PFSK-1 (cell line): ENCODE data around the gene BRINP1.

Source experiments
- FOXP2 ChIP-seq: optimal IDR thresholded peaks from 2 replicates; pipeline ENCODE3; 2011; ENCODE audit warnings: borderline replicate concordance, control low read depth, inconsistent platforms; ENCODE audit not compliant: insufficient read depth; ENCODE audit errors: extremely low read length, extremely low read depth
- POLR2AphosphoS5 ChIP-seq: IDR thresholded peaks from 2 replicates; pipeline ENCODE4 v1.6.1; 2012; ENCODE audit warnings: low read depth, mild to moderate bottlenecking, control low read depth, low read length, moderate library complexity
- REST ChIP-seq, 2 experiments: IDR thresholded peaks; 2 replicates each; pipeline versions ENCODE4 v1.6.1 to v1.8.0; 2011 to 2012; ENCODE audit warnings: low read depth in 2 of 2, low read length in 2 of 2, control low read depth in 1 of 2, inconsistent platforms in 1 of 2, mild to moderate bottlenecking in 1 of 2, moderate library complexity in 1 of 2; ENCODE audit not compliant: insufficient read depth in 1 of 2
- SIN3A ChIP-seq: IDR thresholded peaks from 2 replicates; pipeline ENCODE4 v1.6.1; 2012; ENCODE audit warnings: mild to moderate bottlenecking, low read length, moderate library complexity, borderline replicate concordance; ENCODE audit not compliant: insufficient read depth
- TAF1 ChIP-seq: IDR thresholded peaks from 2 replicates; pipeline ENCODE4 v1.6.1; 2012; ENCODE audit warnings: low read length, control low read depth, borderline replicate concordance; ENCODE audit not compliant: insufficient read depth

Gene BRINP1

GRCh38 chr9:119264165-119264564 lies 105.1 kb downstream of the BRINP1 start:
- TF ChIP-seq REST (IDR thresholded peaks at IDR 0.05; ENCODE audit: insufficient read depth in 1 of 2, low read depth in 2 of 2, low read length in 2 of 2) = no peak
- TF ChIP-seq TAF1 = no peak
- TF ChIP-seq SIN3A = no peak
- TF ChIP-seq FOXP2 = no peak
- TF ChIP-seq POLR2AphosphoS5 = no peak

- TF ChIP-seq SIN3A (no peak), POLR2AphosphoS5 (no peak), REST (IDR thresholded peaks at IDR 0.05; ENCODE audit: insufficient read depth in 1 of 2, low read depth in 2 of 2, low read length in 2 of 2) (no peak), TAF1 (no peak), FOXP2 (no peak)
Observed at GRCh38 chr9:119257592-119257991, 111.6 kb downstream of the BRINP1 start.

GRCh38 chr9:119255116-119255515 lies 114.1 kb downstream of the BRINP1 start:
- TF ChIP-seq FOXP2 = no peak
- no peak for TF ChIP-seq POLR2AphosphoS5
- TF ChIP-seq REST (IDR thresholded peaks at IDR 0.05; ENCODE audit: insufficient read depth in 1 of 2, low read depth in 2 of 2, low read length in 2 of 2) = no peak
- no peak for TF ChIP-seq TAF1

GRCh38 chr9:119252671-119253299 lies 116.5 kb downstream of the BRINP1 start:
- no peak for TF ChIP-seq TAF1
- TF ChIP-seq FOXP2 = no peak
- no peak for TF ChIP-seq POLR2AphosphoS5
- no peak for TF ChIP-seq SIN3A
- TF ChIP-seq REST (IDR thresholded peaks at IDR 0.05; ENCODE audit: insufficient read depth in 1 of 2, low read depth in 2 of 2, low read length in 2 of 2) = peak; percentile 72 to 89
